K562 (cell line): ENCODE data around the gene NACC1. TPM values are rescaled to one million over a fixed set of nuclear protein-coding genes. Genes with fewer than 3 reads are reported as not detected.

Experiments used
- BCLAF1 ChIP-seq, 2 experiments: fragments of 450-650 bp in 1 of 2; IDR thresholded peaks; 2 replicates each; pipeline ENCODE4 v1.6.1; 2011 to 2017; ENCODE audit warnings: low read depth in 2 of 2, antibody characterized with exemption in 1 of 2, borderline replicate concordance in 1 of 2, low read length in 1 of 2, mild to moderate bottlenecking in 1 of 2, mixed read lengths in 1 of 2; ENCODE audit not compliant: control insufficient read depth in 1 of 2
- CBFA2T3 ChIP-seq: fragments of 450-650 bp; IDR thresholded peaks from 2 replicates; pipeline ENCODE4 v1.6.1; 2017
- CTCF ChIP-seq, 3 experiments: IDR thresholded peaks in 2 of 3; conservative IDR thresholded peaks in 1 of 3; 2 replicates each; pipeline ENCODE4 v1.5.1; 2011 to 2012; ENCODE audit warnings: low read length in 3 of 3, mild to moderate bottlenecking in 3 of 3, control low read depth in 2 of 3, improper control_type of control experiment in 1 of 3, inconsistent platforms in 1 of 3, low read depth in 1 of 3, mixed read lengths in 1 of 3, moderate library complexity in 1 of 3; ENCODE audit not compliant: insufficient read depth in 2 of 3
- ETV5 ChIP-seq: sonication (generic); formaldehyde crosslinking; IDR thresholded peaks from 2 replicates; pipeline ENCODE4 v1.4.0; 2020; ENCODE audit warnings: low read depth, mild to moderate bottlenecking, missing genetic modification reagents
- GTF2E2 ChIP-seq: fragments of 200-800 bp; sonication (Bioruptor generic); IDR thresholded peaks from 2 replicates; pipeline ENCODE4 v1.6.1; 2016; ENCODE audit warnings: missing genetic modification characterization, missing compliant biosample characterization
- HNRNPL ChIP-seq: fragments of 200-400 bp; formaldehyde crosslinking; IDR thresholded peaks from 2 replicates; pipeline ENCODE4 v1.6.1; 2017; ENCODE audit warnings: low read depth, mild to moderate bottlenecking, low read length
- KHSRP ChIP-seq: fragments of 450-650 bp; IDR thresholded peaks from 2 replicates; pipeline ENCODE4 v1.6.1; 2017
- MCM2 ChIP-seq: fragments of 450-650 bp; IDR thresholded peaks from 2 replicates; pipeline ENCODE4 v1.6.1; 2017; ENCODE audit warnings: low read depth, mild to moderate bottlenecking
- TBL1XR1 ChIP-seq, 2 experiments: IDR thresholded peaks; 2 replicates each; pipeline ENCODE4 v1.6.1; 2012; ENCODE audit warnings: improper control_type of control experiment in 2 of 2, low read length in 2 of 2, mild to moderate bottlenecking in 1 of 2
- TFAM ChIP-seq: fragments of 250-450 bp; sonication (Bioruptor Pico); conservative IDR thresholded peaks from 2 replicates; pipeline ENCODE4 v1.5.0; 2021; ENCODE audit warnings: mild to moderate bottlenecking, moderate library complexity
- ZNF445 ChIP-seq: fragments of 250-450 bp; sonication (Bioruptor Pico); IDR thresholded peaks from 2 replicates; pipeline ENCODE4 v1.4.0; 2020; ENCODE audit warnings: low read depth, mild to moderate bottlenecking, moderate library complexity
- polyA plus RNA-seq, 8 experiments: library from polyadenylated mRNA; depleted of rRNA in 4 of 8; stranded (reverse) in 5 of 8; unstranded in 3 of 8; fragments of >200 nt; fragmentation: Nextera tagmentation in 2 of 8; fragmentation: Illumina TruSeq in 1 of 8; extraction: Ambion mirVana in 2 of 8; extraction: Trizol in 1 of 8; gene quantifications; 2 replicates each; pipeline versions ENCODE4 v1.2.1 to v1.2.3, GENCODE V29; 2011 to 2014; ENCODE audit warnings: inconsistent platforms in 1 of 8, missing spikeins in 1 of 8
- total RNA-seq, 7 experiments: library from RNA; depleted of rRNA in 6 of 7; stranded (reverse); fragments of >200 nt in 6 of 7; fragmentation: Illumina TruSeq in 2 of 7; extraction: Trizol in 2 of 7; gene quantifications; 2 replicates each; pipeline versions ENCODE4 v1.2.1 to v1.2.3, GENCODE V29; 2011 to 2021; ENCODE audit warnings: low replicate concordance in 1 of 7
- TF ChIP-seq, protein P1 (sequence below): sonication (generic); formaldehyde crosslinking; IDR thresholded peaks from 2 replicates; pipeline ENCODE4 v1.8.0; 2022; ENCODE audit warnings: mild to moderate bottlenecking, missing genetic modification reagents
- TF ChIP-seq, protein P2 (sequence below): IDR thresholded peaks from 2 replicates; pipeline ENCODE4 v1.6.1; 2014; ENCODE audit warnings: antibody characterized with exemption
- TF ChIP-seq, protein P3 (sequence below): fragments of 450-650 bp; IDR thresholded peaks from one replicate; pipeline ENCODE4 v1.6.1; 2018; ENCODE audit warnings: mild to moderate bottlenecking, moderate library complexity; ENCODE audit not compliant: partially characterized antibody
- TF ChIP-seq, protein P4 (sequence below), 2 experiments: IDR thresholded peaks in 1 of 2; conservative IDR thresholded peaks in 1 of 2; 2 replicates each; pipeline ENCODE4 v1.6.1; 2016; ENCODE audit warnings: low read depth in 2 of 2, mild to moderate bottlenecking in 1 of 2, missing compliant biosample characterization in 1 of 2, missing genetic modification characterization in 1 of 2, moderate library complexity in 1 of 2

Gene NACC1
- total and polyA plus RNA-seq, 9 of the 15 experiments (the other 6 are each of a cell fraction or from before 2014, with no cell fraction given) = 0.04 to 96.6 (median 25.8) TPM

GRCh38 chr19:13154241-13154778 is 36.2 kb downstream of the NACC1 start (continued):
- TF ChIP-seq HNRNPL (0 out of 2 replicates have a peak, but pooled peaks have one; percentile 49), TFAM (CRISPR knock-in tag) (no peak), MCM2 (no peak), CTCF (IDR thresholded peaks at IDR 0.05 in 2 of 3, conservative IDR thresholded peaks at IDR 0.05 in 1 of 3; ENCODE audit: insufficient read depth in 2 of 3, low read depth in 1 of 3, low read length in 3 of 3) (no peak), KHSRP (peak; percentile 26; the same call in 1 of the 2 replicates), TBL1XR1 (IDR thresholded peaks at IDR 0.05; ENCODE audit: low read length in 2 of 2) (peak in 1 of 2 experiments; percentile 65; a peak in 1 of 4 replicates), ZNF445 (CRISPR knock-in tag) (no peak), BCLAF1 (IDR thresholded peaks at IDR 0.05; ENCODE audit: borderline replicate concordance in 1 of 2, control insufficient read depth in 1 of 2, low read depth in 2 of 2, low read length in 1 of 2) (peak in 1 of 2 experiments; percentile 11; a peak in 1 of 4 replicates), GTF2E2 (tag) (no peak), ETV5 (peak; percentile 70; the same call in 1 of the 2 replicates), CBFA2T3 (no peak)
- TF ChIP-seq, protein P1, sequence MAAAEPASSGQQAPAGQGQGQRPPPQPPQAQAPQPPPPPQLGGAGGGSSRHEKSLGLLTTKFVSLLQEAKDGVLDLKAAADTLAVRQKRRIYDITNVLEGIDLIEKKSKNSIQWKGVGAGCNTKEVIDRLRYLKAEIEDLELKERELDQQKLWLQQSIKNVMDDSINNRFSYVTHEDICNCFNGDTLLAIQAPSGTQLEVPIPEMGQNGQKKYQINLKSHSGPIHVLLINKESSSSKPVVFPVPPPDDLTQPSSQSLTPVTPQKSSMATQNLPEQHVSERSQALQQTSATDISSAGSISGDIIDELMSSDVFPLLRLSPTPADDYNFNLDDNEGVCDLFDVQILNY = no peak
- TF ChIP-seq, protein P2, sequence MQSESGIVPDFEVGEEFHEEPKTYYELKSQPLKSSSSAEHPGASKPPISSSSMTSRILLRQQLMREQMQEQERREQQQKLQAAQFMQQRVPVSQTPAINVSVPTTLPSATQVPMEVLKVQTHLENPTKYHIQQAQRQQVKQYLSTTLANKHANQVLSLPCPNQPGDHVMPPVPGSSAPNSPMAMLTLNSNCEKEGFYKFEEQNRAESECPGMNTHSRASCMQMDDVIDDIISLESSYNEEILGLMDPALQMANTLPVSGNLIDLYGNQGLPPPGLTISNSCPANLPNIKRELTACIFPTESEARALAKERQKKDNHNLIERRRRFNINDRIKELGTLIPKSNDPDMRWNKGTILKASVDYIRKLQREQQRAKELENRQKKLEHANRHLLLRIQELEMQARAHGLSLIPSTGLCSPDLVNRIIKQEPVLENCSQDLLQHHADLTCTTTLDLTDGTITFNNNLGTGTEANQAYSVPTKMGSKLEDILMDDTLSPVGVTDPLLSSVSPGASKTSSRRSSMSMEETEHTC = no peak
- TF ChIP-seq, protein P3, sequence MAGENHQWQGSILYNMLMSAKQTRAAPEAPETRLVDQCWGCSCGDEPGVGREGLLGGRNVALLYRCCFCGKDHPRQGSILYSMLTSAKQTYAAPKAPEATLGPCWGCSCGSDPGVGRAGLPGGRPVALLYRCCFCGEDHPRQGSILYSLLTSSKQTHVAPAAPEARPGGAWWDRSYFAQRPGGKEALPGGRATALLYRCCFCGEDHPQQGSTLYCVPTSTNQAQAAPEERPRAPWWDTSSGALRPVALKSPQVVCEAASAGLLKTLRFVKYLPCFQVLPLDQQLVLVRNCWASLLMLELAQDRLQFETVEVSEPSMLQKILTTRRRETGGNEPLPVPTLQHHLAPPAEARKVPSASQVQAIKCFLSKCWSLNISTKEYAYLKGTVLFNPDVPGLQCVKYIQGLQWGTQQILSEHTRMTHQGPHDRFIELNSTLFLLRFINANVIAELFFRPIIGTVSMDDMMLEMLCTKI = no peak
- TF ChIP-seq, protein P4, sequence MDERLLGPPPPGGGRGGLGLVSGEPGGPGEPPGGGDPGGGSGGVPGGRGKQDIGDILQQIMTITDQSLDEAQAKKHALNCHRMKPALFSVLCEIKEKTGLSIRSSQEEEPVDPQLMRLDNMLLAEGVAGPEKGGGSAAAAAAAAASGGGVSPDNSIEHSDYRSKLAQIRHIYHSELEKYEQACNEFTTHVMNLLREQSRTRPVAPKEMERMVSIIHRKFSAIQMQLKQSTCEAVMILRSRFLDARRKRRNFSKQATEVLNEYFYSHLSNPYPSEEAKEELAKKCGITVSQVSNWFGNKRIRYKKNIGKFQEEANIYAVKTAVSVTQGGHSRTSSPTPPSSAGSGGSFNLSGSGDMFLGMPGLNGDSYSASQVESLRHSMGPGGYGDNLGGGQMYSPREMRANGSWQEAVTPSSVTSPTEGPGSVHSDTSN (CRISPR knock-in tag; IDR thresholded peaks at IDR 0.05; ENCODE audit: low read depth) = no peak
- TF ChIP-seq, protein P4 (tag; conservative IDR thresholded peaks at IDR 0.05; ENCODE audit: low read depth) = no peak
